ENCODE results near the gene FUT3.

DNA sequence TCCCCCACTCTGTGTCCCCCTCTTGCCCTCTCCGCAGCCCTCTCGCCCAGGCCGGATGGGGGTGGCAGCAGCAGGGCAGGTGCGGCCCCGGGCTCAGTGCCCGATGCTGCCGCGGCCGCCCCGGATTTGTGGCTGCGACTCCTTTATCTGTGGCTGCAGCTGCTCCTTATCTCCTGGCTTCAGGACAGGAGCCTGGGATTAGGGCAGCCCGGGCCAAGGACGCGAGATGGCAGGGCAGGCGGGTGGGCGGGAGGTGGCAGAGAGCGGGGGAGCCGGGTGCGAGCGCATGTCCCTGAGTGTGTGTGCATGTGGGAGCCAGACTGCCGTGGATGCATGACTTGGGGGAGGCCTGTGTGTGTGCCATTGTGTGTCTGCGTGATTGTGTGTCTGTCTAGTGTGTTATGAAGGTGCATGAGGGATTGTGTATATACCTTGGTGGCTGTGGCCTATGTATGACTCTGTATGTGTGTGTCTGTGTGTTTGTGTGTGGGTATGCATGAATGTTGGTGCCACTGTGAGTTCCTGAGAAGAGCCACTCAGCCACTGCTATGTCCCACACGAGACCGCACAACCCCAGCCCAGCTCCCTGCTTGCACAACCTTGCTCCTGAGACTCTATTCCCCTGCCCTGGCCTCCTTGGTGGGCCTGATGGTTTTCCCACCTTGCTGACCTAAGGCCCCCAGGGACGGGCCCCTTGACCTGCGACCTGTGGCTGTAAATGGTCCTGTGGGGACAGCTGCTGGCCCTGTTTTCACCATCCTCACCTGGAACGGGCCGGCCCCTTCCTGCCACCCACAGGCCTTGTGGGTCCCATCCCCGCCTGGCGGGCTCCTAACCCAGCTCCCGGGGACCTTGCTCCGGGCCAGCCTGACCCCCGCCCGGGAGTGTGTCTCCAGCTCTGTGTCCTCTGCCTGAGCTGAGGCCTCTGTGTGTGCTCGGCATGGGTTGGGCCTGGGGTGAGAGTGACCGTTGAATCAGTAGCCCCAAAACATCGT, 51.7 kb downstream of the FUT3 start:
- TF ChIP-seq CTCF (IDR thresholded peaks at IDR 0.05; ENCODE audit: low read depth, low read length, missing input control) = no peak
- no peak for TF ChIP-seq JUND (IDR thresholded peaks at IDR 0.05)
